GM12865 (cell line): ENCODE measurements around the gene EHBP1L1.

Experiments
- DNase-seq: peaks from one replicate; pipeline ENCODE4 v3.0.0; 2010; ENCODE audit warnings: low read depth
- H3K4me3 ChIP-seq: 2 replicates; pipeline ENCODE4 v1.5.1; 2011; ENCODE audit warnings: mild to moderate bottlenecking, low read depth, low read length, control low read depth
- TF ChIP-seq, protein P1 (sequence below): IDR thresholded peaks from 2 replicates; pipeline ENCODE4 v1.5.1; 2011; ENCODE audit warnings: low read length, control low read depth, low read depth, inconsistent platforms; ENCODE audit not compliant: insufficient read depth; ENCODE audit errors: missing control alignments

Gene EHBP1L1

DNA sequence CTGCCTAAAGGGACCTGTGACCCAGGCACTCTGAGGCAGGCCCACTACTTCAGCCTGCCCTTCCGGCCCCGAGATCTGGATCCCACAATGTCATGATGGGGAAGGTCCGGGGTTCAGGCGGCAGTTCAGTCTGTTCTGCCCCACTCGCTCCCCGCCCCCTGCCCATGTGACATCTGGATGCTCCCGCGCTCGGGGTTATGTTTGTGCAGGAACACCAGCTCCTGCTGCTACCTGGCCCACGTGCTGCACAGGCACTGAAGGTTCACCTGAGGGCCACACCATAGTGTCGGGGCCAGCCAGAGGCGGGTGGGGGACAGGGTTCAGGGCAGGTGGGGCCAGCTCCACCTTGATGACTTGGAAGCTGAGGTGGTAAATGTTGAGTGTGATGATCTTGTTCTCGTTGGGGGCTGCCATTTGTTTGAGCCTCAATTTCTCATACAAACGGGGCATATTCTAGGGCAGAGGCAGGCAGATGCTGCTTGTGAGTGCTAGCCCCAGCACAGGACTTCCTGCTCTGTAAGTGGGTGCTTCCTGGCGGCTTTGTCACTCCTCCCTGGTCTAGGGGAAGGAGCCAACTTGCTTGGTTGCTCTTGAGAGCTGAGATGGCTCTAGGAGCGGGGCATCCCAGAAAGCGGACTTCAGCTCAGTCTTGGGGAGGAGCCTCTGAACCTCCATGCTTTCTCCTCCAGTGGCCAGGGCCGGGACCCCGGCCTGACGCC lies 57.7 kb downstream of the EHBP1L1 start:
- DNase-seq = no peak
- TF ChIP-seq, protein P1, sequence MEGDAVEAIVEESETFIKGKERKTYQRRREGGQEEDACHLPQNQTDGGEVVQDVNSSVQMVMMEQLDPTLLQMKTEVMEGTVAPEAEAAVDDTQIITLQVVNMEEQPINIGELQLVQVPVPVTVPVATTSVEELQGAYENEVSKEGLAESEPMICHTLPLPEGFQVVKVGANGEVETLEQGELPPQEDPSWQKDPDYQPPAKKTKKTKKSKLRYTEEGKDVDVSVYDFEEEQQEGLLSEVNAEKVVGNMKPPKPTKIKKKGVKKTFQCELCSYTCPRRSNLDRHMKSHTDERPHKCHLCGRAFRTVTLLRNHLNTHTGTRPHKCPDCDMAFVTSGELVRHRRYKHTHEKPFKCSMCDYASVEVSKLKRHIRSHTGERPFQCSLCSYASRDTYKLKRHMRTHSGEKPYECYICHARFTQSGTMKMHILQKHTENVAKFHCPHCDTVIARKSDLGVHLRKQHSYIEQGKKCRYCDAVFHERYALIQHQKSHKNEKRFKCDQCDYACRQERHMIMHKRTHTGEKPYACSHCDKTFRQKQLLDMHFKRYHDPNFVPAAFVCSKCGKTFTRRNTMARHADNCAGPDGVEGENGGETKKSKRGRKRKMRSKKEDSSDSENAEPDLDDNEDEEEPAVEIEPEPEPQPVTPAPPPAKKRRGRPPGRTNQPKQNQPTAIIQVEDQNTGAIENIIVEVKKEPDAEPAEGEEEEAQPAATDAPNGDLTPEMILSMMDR = no peak
- no peak overlapping the region for H3K4me3 ChIP-seq

GRCh38 chr11:65634109-65634436 lies 58.2 kb downstream of the EHBP1L1 start:
- no peak for DNase-seq
- no peak overlapping the region for H3K4me3 ChIP-seq
- TF ChIP-seq, protein P1 = no peak

GRCh38 chr11:65634440-65634839 lies 58.6 kb downstream of the EHBP1L1 start:
- no peak for DNase-seq
- TF ChIP-seq, protein P1 = no peak
- no peak overlapping the region for H3K4me3 ChIP-seq

GRCh38 chr11:65634905-65635731 lies 59.3 kb downstream of the EHBP1L1 start:
- TF ChIP-seq, protein P1 = no peak
- H3K4me3 ChIP-seq = no peak overlapping the region
- no peak for DNase-seq

- no peak overlapping the region for H3K4me3 ChIP-seq
- no peak for DNase-seq
- TF ChIP-seq, protein P1 = no peak
Measured at GRCh38 chr11:65636108-65637031, 60.5 kb downstream of the EHBP1L1 start.

- no peak overlapping the region for H3K4me3 ChIP-seq
- no peak for DNase-seq
- TF ChIP-seq, protein P1 = no peak
Measured at GRCh38 chr11:65637032-65637557, 61.2 kb downstream of the EHBP1L1 start.
